ENCODE measurements around the gene OTOP3.

GRCh38 chr17:74960570-74961342, 25.1 kb downstream of the OTOP3 start:
- TF ChIP-seq GATA2 (IDR thresholded peaks at IDR 0.05; ENCODE audit: low read depth, low read length) (no peak), GATA3 (IDR thresholded peaks at IDR 0.05; ENCODE audit: low read depth, low read length) (no peak)

Data from SH-SY5Y (cell line).